ENCODE results near the gene TNIK. TPM values are rescaled to one million over a fixed set of nuclear protein-coding genes. Genes with fewer than 3 reads are reported as not detected.

The TNIK gene
- total RNA-seq, 1 donor from 2014 or later = 17.0 TPM

- no peak for TF ChIP-seq CTCF (IDR thresholded peaks at IDR 0.05; ENCODE audit: insufficient read depth, low read length, poor library complexity, severe bottlenecking)
- Histone ChIP-seq H3K4me3 (ENCODE audit: low read depth, low read length) (no peak overlapping the region), H3K27me3 (ENCODE audit: control insufficient read depth, insufficient read depth, low read length) (no peaks in the 10 kb centered on the region), H3K36me3 (ENCODE audit: control insufficient read depth, insufficient read depth, low read length) (no peaks in the 10 kb centered on the region)
- no peak for DNase-seq (ENCODE audit: low read depth)
Measured at GRCh38 chr3:171437115-171437756, 23.0 kb downstream of the TNIK start.

DNA sequence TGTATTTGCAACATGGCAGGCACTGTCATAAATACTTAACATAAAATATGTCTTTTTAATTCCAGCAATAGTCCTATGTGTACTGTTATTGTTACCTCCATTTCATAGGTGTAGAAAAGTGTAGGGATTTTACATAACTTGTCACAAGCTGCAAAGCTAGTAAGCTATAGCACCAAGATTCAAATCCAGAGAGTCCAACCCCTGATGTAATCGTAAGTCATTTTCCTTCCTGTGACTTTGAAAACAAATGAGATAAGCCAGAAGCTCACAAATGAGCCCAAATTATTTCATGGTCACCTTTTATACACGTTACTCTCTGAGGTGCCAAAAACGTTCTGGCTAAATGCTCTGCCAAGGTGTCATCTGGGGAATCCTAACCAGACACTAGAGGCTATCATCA, 23.8 kb downstream of the TNIK start:
- H3K4me3 ChIP-seq (ENCODE audit: low read depth, low read length) = no peak overlapping the region
- H3K27me3 ChIP-seq (ENCODE audit: control insufficient read depth, insufficient read depth, low read length) = no peaks in the 10 kb centered on the region
- no peak for DNase-seq (ENCODE audit: low read depth)
- H3K36me3 ChIP-seq (ENCODE audit: control insufficient read depth, insufficient read depth, low read length) = no peaks in the 10 kb centered on the region
- TF ChIP-seq CTCF (IDR thresholded peaks at IDR 0.05; ENCODE audit: insufficient read depth, low read length, poor library complexity, severe bottlenecking) = no peak

GRCh38 chr3:171435757-171436156, 24.4 kb downstream of the TNIK start:
- no peak overlapping the region for H3K4me3 ChIP-seq (ENCODE audit: low read depth, low read length)
- DNase-seq (ENCODE audit: low read depth) = no peak
- H3K36me3 ChIP-seq (ENCODE audit: control insufficient read depth, insufficient read depth, low read length) = no peaks in the 10 kb centered on the region
- TF ChIP-seq CTCF (IDR thresholded peaks at IDR 0.05; ENCODE audit: insufficient read depth, low read length, poor library complexity, severe bottlenecking) = no peak
- H3K27me3 ChIP-seq (ENCODE audit: control insufficient read depth, insufficient read depth, low read length) = no peaks in the 10 kb centered on the region

DNA sequence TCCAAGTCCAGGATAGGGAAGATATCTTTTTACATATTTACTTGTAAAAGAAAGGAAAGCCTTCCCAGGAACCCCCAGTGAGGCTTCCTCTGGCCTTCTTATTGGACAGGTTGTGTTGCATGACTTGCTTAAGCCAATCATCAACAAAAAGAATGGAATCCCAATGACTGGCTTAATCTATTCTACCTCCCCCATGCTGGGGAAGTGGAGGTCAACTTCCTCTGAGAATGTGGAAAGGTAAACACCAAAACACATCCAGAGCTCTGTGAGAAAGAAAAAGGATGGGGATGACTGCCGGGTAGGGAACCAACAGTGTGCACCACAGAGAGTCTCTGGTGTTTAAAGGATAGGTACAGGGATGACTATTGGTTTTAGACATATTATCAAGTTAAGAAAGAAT, 25.1 kb downstream of the TNIK start:
- H3K4me3 ChIP-seq (ENCODE audit: low read depth, low read length) = no peak overlapping the region
- no peak for TF ChIP-seq CTCF (IDR thresholded peaks at IDR 0.05; ENCODE audit: insufficient read depth, low read length, poor library complexity, severe bottlenecking)
- H3K36me3 ChIP-seq (ENCODE audit: control insufficient read depth, insufficient read depth, low read length) = no peaks in the 10 kb centered on the region
- no peak for DNase-seq (ENCODE audit: low read depth)
- H3K27me3 ChIP-seq (ENCODE audit: control insufficient read depth, insufficient read depth, low read length) = no peaks in the 10 kb centered on the region

GRCh38 chr3:171432548-171432947, 27.7 kb downstream of the TNIK start:
- TF ChIP-seq CTCF (IDR thresholded peaks at IDR 0.05; ENCODE audit: insufficient read depth, low read length, poor library complexity, severe bottlenecking) = no peak
- no peak for DNase-seq (ENCODE audit: low read depth)
- Histone ChIP-seq H3K27me3 (ENCODE audit: control insufficient read depth, insufficient read depth, low read length) (no peaks in the 10 kb centered on the region), H3K36me3 (ENCODE audit: control insufficient read depth, insufficient read depth, low read length) (no peaks in the 10 kb centered on the region), H3K4me3 (ENCODE audit: low read depth, low read length) (no peak overlapping the region)

DNA sequence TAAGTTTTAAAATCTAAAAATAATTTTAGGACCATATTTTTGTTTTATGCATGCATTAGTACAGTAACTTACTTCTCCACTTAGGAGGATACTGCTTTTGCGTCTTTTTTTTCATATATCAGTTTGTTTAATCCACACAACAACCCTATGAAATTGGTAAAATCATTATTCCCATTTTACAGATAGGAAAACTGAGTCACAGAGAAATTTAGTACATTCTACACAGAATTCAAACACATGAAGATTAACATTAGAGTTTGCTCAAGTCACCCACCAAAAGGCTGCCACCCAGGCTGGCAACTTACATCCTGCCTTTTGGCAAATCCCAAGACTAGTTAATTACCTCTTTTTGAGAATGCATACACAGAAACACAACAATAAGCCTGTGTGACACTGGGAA, 28.7 kb downstream of the TNIK start:
- no peak for DNase-seq (ENCODE audit: low read depth)
- H3K27me3 ChIP-seq (ENCODE audit: control insufficient read depth, insufficient read depth, low read length) = no peaks in the 10 kb centered on the region
- no peak overlapping the region for H3K4me3 ChIP-seq (ENCODE audit: low read depth, low read length)
- no peak for TF ChIP-seq CTCF (IDR thresholded peaks at IDR 0.05; ENCODE audit: insufficient read depth, low read length, poor library complexity, severe bottlenecking)
- H3K36me3 ChIP-seq (ENCODE audit: control insufficient read depth, insufficient read depth, low read length) = no peaks in the 10 kb centered on the region

Measured in kidney epithelial cell (primary cell).